ENCODE results near the gene WDR27. TPM values are rescaled to one million over a fixed set of nuclear protein-coding genes. Genes with fewer than 3 reads are reported as not detected.

The WDR27 gene
- total RNA-seq, 3 donors from 2014 or later: 30.9 to 60.5 (median 49.1) TPM

- Histone ChIP-seq H3K4me3 (no peak overlapping the region), H3K4me1 (ENCODE audit: low read depth) (no peaks in the 10 kb centered on the region), H3K9me3 (no peaks in the 10 kb centered on the region), H3K36me3 (ENCODE audit: low read depth) (no peaks in the 10 kb centered on the region)
- ATAC-seq (no peak), DNase-seq (no peak)
- TF ChIP-seq CTCF (IDR thresholded peaks at IDR 0.05): no peak
- intact Hi-C loops (cut with DNase I, micrococcal nuclease): no loop called here
These were observed 130.5 kb downstream of the WDR27 start for GRCh38 chr6:169571123-169571962.

- no peak for TF ChIP-seq CTCF (IDR thresholded peaks at IDR 0.05)
- intact Hi-C loops (cut with DNase I, micrococcal nuclease): no loop called here
- Histone ChIP-seq H3K4me1 (ENCODE audit: low read depth) (no peaks in the 10 kb centered on the region), H3K4me3 (no peak overlapping the region), H3K9me3 (no peaks in the 10 kb centered on the region), H3K36me3 (ENCODE audit: low read depth) (no peaks in the 10 kb centered on the region)
- DNase-seq: no peak
- ATAC-seq: peak; percentile 22
These were observed 133.3 kb downstream of the WDR27 start for GRCh38 chr6:169568314-169569087.

- Histone ChIP-seq H3K4me1 (ENCODE audit: low read depth) (no peaks in the 10 kb centered on the region), H3K9me3 (no peaks in the 10 kb centered on the region), H3K36me3 (ENCODE audit: low read depth) (no peaks in the 10 kb centered on the region), H3K4me3 (no peak overlapping the region)
- intact Hi-C loops (cut with DNase I, micrococcal nuclease): no loop called here
- no peak for TF ChIP-seq CTCF (IDR thresholded peaks at IDR 0.05)
- no peak for DNase-seq
- ATAC-seq: no peak
These were observed 134.0 kb downstream of the WDR27 start for GRCh38 chr6:169567819-169568218.

- no peaks in the 10 kb centered on the region for H3K4me1 ChIP-seq (ENCODE audit: low read depth)
- H3K36me3 ChIP-seq (ENCODE audit: low read depth): no peaks in the 10 kb centered on the region
- no peak for TF ChIP-seq CTCF (IDR thresholded peaks at IDR 0.05)
- no peaks in the 10 kb centered on the region for H3K9me3 ChIP-seq
- intact Hi-C loops (cut with DNase I, micrococcal nuclease): no loop called here
- no peak for DNase-seq
- no peak for ATAC-seq
- H3K4me3 ChIP-seq: no peak overlapping the region
These were observed 134.7 kb downstream of the WDR27 start for GRCh38 chr6:169566961-169567750.

GRCh38 chr6:169566319-169566718, 135.5 kb downstream of the WDR27 start:
- H3K36me3 ChIP-seq (ENCODE audit: low read depth): no peaks in the 10 kb centered on the region
- intact Hi-C loops (cut with DNase I, micrococcal nuclease): no loop called here
- no peaks in the 10 kb centered on the region for H3K9me3 ChIP-seq
- H3K4me3 ChIP-seq: no peak overlapping the region
- no peak for ATAC-seq
- DNase-seq: no peak
- no peak for TF ChIP-seq CTCF (IDR thresholded peaks at IDR 0.05)
- no peaks in the 10 kb centered on the region for H3K4me1 ChIP-seq (ENCODE audit: low read depth)

Measured in mucosa of descending colon (tissue), 3 donors.